NT2/D1 (cell line): Measurements from ENCODE around the gene PCYT2.

Experiments used
- SUZ12 ChIP-seq: IDR thresholded peaks from 2 replicates; pipeline ENCODE4 v1.6.1; 2011; ENCODE audit not compliant: insufficient read length, insufficient read depth; ENCODE audit errors: extremely low read depth
- YY1 ChIP-seq: IDR thresholded peaks from 2 replicates; pipeline ENCODE4 v1.6.1; 2011; ENCODE audit not compliant: insufficient read length, insufficient read depth
- ZNF274 ChIP-seq: IDR thresholded peaks from 2 replicates; pipeline ENCODE4 v1.6.1; 2011; ENCODE audit warnings: mild to moderate bottlenecking, low read depth, low read length

DNA sequence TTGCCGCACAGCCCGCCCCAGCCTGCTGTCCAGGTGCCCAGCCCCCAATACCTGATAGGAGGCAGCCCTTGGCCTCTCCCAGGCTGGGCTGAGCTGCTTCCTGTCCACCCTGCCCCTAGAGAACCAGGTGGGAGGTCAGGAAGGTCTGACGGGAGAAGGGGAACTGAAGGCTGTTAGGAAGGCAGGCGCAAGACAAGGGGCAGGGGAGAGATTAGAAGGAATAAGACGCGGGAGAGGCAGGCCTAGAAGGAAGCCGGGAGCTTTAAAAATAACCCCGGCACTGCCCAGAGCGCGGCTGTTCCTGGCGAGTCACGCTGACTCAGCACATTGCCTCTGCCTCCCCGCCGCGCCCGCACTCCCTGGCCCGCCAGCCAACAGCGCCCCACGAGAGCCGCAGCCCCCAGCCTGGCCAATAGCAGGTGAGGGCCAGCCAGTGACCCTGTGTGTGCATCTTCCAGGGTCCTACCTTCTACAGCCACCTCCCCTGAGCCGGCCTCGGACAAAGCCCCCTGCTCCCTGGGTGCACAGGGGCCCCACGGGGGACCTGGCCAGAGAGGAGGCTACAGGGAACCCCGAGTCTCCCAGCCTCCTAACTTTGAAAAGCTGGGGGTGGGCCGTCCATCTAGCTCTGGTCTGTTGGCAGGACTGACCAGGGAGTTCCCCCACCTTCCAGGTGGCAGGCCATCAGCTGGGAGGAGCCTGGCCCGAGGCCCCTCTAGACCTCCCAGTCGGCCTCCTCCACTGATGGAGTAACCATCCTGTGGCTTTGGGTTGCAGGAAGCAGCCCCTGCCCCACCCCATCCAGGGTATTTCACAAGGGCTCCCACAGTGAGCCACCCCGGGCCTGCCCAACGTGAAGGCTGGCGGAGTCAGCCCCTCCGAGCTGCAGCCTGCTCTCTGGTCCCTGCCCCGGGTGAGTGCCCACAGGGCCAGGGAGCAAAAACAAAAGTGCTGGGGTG is 12.4 kb upstream of the PCYT2 start:
- TF ChIP-seq ZNF274 (no peak), SUZ12 (no peak), YY1 (no peak)
